HTR-8/SVneo (cell line): Measurements from ENCODE around the gene EFNA5.
"Not testable (repeated sequence)": the region's sequence is repeated elsewhere in the genome, so short reads cannot be mapped to it uniquely, and the experiment has no call there.

Source experiments
- DNase-seq: peaks from one replicate; pipeline ENCODE4 v3.0.0; 2011; ENCODE audit warnings: low spot score, mixed read lengths; ENCODE audit not compliant: insufficient read length
- FAIRE-seq: peaks from 2 replicates; lab custom pipeline; 2011; peaks lifted over from hg19 to GRCh38; lab: Jason Lieb, UNC

Gene EFNA5

GRCh38 chr5:107469485-107470294 is 201.0 kb downstream of the EFNA5 start:
- FAIRE-seq (no peak), DNase-seq (peak; percentile 40)

GRCh38 chr5:107469064-107469463 is 201.7 kb downstream of the EFNA5 start:
- FAIRE-seq (no peak), DNase-seq (no peak)

- FAIRE-seq (no peak), DNase-seq (no peak)
Observed at GRCh38 chr5:107468276-107468675, 202.5 kb downstream of the EFNA5 start.

GRCh38 chr5:107467137-107467932 is 203.4 kb downstream of the EFNA5 start:
- no peak for FAIRE-seq
- DNase-seq, result no peak

- DNase-seq, result peak; percentile 55
Observed at GRCh38 chr5:107466233-107466769, 204.4 kb downstream of the EFNA5 start.

GRCh38 chr5:107464876-107465275 is 205.9 kb downstream of the EFNA5 start:
- FAIRE-seq, result no peak
- DNase-seq, result no peak

More at GRCh38 chr5:107466233-107466769, 204.4 kb downstream of the EFNA5 start:
- peak; percentile 64 for FAIRE-seq

- FAIRE-seq (no peak), DNase-seq (no peak)
Observed at GRCh38 chr5:107464416-107464815, 206.3 kb downstream of the EFNA5 start.

- no peak for FAIRE-seq
Observed at GRCh38 chr5:107463731-107464130, 207.0 kb downstream of the EFNA5 start.

GRCh38 chr5:107461770-107462169 is 209.0 kb downstream of the EFNA5 start:
- FAIRE-seq, result no peak
- no peak for DNase-seq

More at GRCh38 chr5:107463731-107464130, 207.0 kb downstream of the EFNA5 start:
- DNase-seq, result no peak

- FAIRE-seq (no peak), DNase-seq (no peak)
Observed at GRCh38 chr5:107460789-107461188, 209.9 kb downstream of the EFNA5 start.

GRCh38 chr5:107459605-107460004 is 211.1 kb downstream of the EFNA5 start:
- DNase-seq, result no peak
- FAIRE-seq, result no peak

GRCh38 chr5:107458322-107458721 is 212.4 kb downstream of the EFNA5 start:
- no peak for FAIRE-seq
- no peak for DNase-seq

- no peak for FAIRE-seq
Observed at GRCh38 chr5:107457881-107458280, 212.9 kb downstream of the EFNA5 start.

GRCh38 chr5:107457138-107457537 is 213.6 kb downstream of the EFNA5 start:
- FAIRE-seq, result no peak
- DNase-seq, result no peak

More at GRCh38 chr5:107457881-107458280, 212.9 kb downstream of the EFNA5 start:
- DNase-seq, result no peak

- DNase-seq, result no peak
- FAIRE-seq, result no peak
Observed at GRCh38 chr5:107456281-107456715, 214.4 kb downstream of the EFNA5 start.

- DNase-seq (no peak), FAIRE-seq (peak; percentile 9)
Observed at GRCh38 chr5:107455111-107455544, 215.6 kb downstream of the EFNA5 start.

- not testable (repeated sequence) for DNase-seq, FAIRE-seq
Observed at GRCh38 chr5:107451827-107452226, 218.9 kb downstream of the EFNA5 start.

- FAIRE-seq (no peak), DNase-seq (no peak)
Observed at GRCh38 chr5:107451028-107451427, 219.7 kb downstream of the EFNA5 start.

- DNase-seq (no peak), FAIRE-seq (no peak)
Observed at GRCh38 chr5:107450531-107450930, 220.2 kb downstream of the EFNA5 start.

- no peak for FAIRE-seq
- DNase-seq, result no peak
Observed at GRCh38 chr5:107449369-107449768, 221.4 kb downstream of the EFNA5 start.

GRCh38 chr5:107447587-107447986 is 223.2 kb downstream of the EFNA5 start:
- DNase-seq (no peak), FAIRE-seq (no peak)
